Sigmoid colon (tissue), 7 donors: ENCODE data around the gene TCTN2. TPM values are rescaled to one million over a fixed set of nuclear protein-coding genes. Genes with fewer than 3 reads are reported as not detected.

Source experiments
- DNase-seq: peaks from one replicate; pipeline ENCODE4 v3.0.0-alpha.2; 2019
- H3K27ac ChIP-seq, 4 donors: fragments of 200-600 bp; sonication (generic); one replicate each; pipeline ENCODE4 v1.5.1; 2016 to 2019; ENCODE audit warnings: mild to moderate bottlenecking in 1 of 4
- H3K27me3 ChIP-seq, 3 donors: fragments of 200-600 bp; sonication (generic); one replicate each; pipeline ENCODE4 v1.5.1; 2019; ENCODE audit warnings: mild to moderate bottlenecking in 1 of 3
- H3K36me3 ChIP-seq, 4 donors: fragments of 200-600 bp; sonication (generic); one replicate each; pipeline ENCODE4 v1.5.1; 2016 to 2019
- H3K4me1 ChIP-seq, 4 donors: fragments of 200-600 bp; sonication (generic); one replicate each; pipeline ENCODE4 v1.5.1; 2017 to 2019
- H3K4me3 ChIP-seq, 4 donors: fragments of 200-600 bp; sonication (generic); one replicate each; pipeline ENCODE4 v1.5.1; 2017 to 2019; ENCODE audit warnings: mild to moderate bottlenecking in 2 of 4, moderate library complexity in 1 of 4
- H3K9me3 ChIP-seq, 4 donors: fragments of 200-600 bp in 3 of 4; sonication (generic) in 3 of 4; one replicate each; pipeline versions ENCODE4 v1.5.1 to v1.6.1; 2013 to 2019
- EP300 ChIP-seq, 4 donors: sonication (generic); formaldehyde crosslinking; IDR thresholded peaks; one replicate each; pipeline ENCODE4 v1.6.1; 2017; ENCODE audit warnings: antibody characterized with exemption in 4 of 4
- POLR2A ChIP-seq, 2 donors: fragments of 450-650 bp; IDR thresholded peaks; one replicate each; pipeline ENCODE4 v1.6.1; 2016; ENCODE audit warnings: antibody characterized with exemption in 2 of 2, mild to moderate bottlenecking in 2 of 2, moderate library complexity in 2 of 2
- POLR2AphosphoS5 ChIP-seq, 4 donors: sonication (generic); formaldehyde crosslinking; IDR thresholded peaks; one replicate each; pipeline ENCODE4 v1.6.1; 2017; ENCODE audit warnings: antibody characterized with exemption in 4 of 4
- WGBS, 2 donors: extraction: QIAGEN DNeasy Blood & Tissue Kit; methylation state at CpG; one replicate each; pipeline ENCODE4 v1.1.7; 2013; 5-methylcytosine and 5-hydroxymethylcytosine counted together
- intact Hi-C: fragments of 100-400 bp; cut with DNase I; formaldehyde crosslinking; loops from one replicate; pipeline ENCODE4 v1.15.1; 2023
- polyA plus RNA-seq, 3 donors: library from polyadenylated mRNA; stranded (reverse); fragments of 200-250 nt; gene quantifications; one replicate each; pipeline ENCODE4 v1.2.3, GENCODE V29; 2013
- total RNA-seq, 4 donors: library from RNA; depleted of rRNA; stranded (reverse); fragments of >200 nt; gene quantifications; one replicate each; pipeline ENCODE4 v1.1.0, GENCODE V29; 2016
- TF ChIP-seq, protein P1 (sequence below), 4 experiments: fragments of 450-650 bp in 3 of 4; fragments of 200-600 bp in 1 of 4; IDR thresholded peaks; one replicate each; pipeline ENCODE4 v1.5.1; 2016 to 2019; ENCODE audit warnings: antibody characterized with exemption in 4 of 4, mild to moderate bottlenecking in 3 of 4, moderate library complexity in 2 of 4
- donor health status: healthy with polysubstance abuse.
- donor health status: Bipolar disorder and iron deficiency.
- donor health status: healthy.

The TCTN2 gene
- total and polyA plus RNA-seq, 7 donors, result 0.23 to 11.6 (median 4.6) TPM

GRCh38 chr12:123671876-123672275 lies 963 bp downstream of the TCTN2 start:
- Histone ChIP-seq H3K4me1 (peaks cover 0 to 19% (median 10%) of the 10 kb centered on the region in 4 donors), H3K36me3 (peaks cover 0 to 33% (median 14%) of the 10 kb centered on the region in 4 donors), H3K27me3 (no peaks in the 10 kb centered on the region), H3K27ac (no peak overlapping the region), H3K9me3 (no peaks in the 10 kb centered on the region), H3K4me3 (peak overlapping the region; percentile 81 to 95 (median 88))
- intact Hi-C loops, result no loop called here
- 83 to 87% methylated on average over 6 of the region's 6 CpGs for WGBS, 2 donors
- DNase-seq, result no peak
- TF ChIP-seq EP300 (IDR thresholded peaks at IDR 0.05) (no peak), POLR2AphosphoS5 (IDR thresholded peaks at IDR 0.05) (no peak), POLR2A (IDR thresholded peaks at IDR 0.05) (no peak)
- TF ChIP-seq, protein P1, sequence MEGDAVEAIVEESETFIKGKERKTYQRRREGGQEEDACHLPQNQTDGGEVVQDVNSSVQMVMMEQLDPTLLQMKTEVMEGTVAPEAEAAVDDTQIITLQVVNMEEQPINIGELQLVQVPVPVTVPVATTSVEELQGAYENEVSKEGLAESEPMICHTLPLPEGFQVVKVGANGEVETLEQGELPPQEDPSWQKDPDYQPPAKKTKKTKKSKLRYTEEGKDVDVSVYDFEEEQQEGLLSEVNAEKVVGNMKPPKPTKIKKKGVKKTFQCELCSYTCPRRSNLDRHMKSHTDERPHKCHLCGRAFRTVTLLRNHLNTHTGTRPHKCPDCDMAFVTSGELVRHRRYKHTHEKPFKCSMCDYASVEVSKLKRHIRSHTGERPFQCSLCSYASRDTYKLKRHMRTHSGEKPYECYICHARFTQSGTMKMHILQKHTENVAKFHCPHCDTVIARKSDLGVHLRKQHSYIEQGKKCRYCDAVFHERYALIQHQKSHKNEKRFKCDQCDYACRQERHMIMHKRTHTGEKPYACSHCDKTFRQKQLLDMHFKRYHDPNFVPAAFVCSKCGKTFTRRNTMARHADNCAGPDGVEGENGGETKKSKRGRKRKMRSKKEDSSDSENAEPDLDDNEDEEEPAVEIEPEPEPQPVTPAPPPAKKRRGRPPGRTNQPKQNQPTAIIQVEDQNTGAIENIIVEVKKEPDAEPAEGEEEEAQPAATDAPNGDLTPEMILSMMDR (IDR thresholded peaks at IDR 0.05), result no peak

DNA sequence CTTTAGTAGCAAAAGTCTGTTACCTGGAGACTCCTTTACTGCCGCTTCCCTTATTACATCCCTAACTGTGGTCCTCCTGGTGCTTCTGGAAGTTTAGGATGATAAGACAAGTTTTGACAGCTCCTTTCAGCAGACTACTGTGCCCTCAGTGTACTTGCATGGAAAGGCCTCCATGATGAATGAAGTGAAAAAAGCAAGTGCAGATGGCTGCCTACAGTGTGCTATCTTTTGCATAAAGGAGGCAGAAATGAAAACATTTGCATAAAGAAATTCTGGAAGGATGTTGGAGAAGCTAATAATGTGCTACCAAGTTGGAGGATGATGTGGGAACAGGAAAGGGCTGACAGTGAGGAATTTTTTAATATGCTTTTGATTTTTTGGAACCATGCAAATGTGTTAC lies 4.5 kb downstream of the TCTN2 start:
- WGBS, 2 donors, result 98 to 100% methylated on average over 1 of the region's 1 CpG
- TF ChIP-seq EP300 (IDR thresholded peaks at IDR 0.05) (no peak), POLR2AphosphoS5 (IDR thresholded peaks at IDR 0.05) (no peak), POLR2A (IDR thresholded peaks at IDR 0.05) (no peak)
- TF ChIP-seq, protein P1 (IDR thresholded peaks at IDR 0.05), result no peak
- Histone ChIP-seq H3K4me1 (peaks cover 0 to 19% (median 10%) of the 10 kb centered on the region in 4 donors), H3K27me3 (no peaks in the 10 kb centered on the region), H3K9me3 (no peaks in the 10 kb centered on the region), H3K36me3 (peaks cover 0 to 59% (median 15%) of the 10 kb centered on the region in 4 donors), H3K4me3 (no peak overlapping the region), H3K27ac (no peak overlapping the region)
- no peak for DNase-seq
- intact Hi-C loops, result no loop called here

DNA sequence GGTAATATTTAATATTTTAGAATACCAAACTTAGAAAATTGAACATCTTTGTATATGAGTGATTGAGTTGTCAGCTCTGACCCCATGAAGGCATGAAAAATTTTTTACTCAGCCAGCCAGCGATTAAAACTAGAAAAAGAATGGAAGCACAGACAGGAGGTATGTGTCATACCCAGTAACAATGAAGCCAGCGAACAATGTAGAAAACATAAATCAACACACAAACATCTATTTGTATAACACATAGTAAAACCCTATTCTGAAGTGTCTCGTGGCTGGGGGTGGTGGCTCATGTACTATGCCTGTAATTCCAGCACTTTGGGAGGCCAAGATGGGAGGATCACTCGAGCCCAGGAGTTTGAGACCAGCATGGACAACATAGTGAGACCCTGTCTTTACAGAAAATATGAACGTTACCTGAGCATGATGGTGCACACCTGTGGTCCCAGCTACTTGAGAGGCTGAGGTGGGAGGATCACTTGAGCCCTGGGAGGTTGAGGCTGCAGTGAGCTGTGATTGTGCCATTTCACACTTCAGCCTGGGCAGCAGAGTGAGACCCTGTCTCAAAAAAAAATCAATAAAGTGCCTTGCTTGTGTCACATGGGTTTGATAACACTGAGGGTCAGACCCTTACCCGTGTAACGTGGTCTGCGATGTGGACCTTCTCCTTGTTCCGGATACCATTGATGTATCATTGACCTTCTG lies 5.9 kb downstream of the TCTN2 start:
- no peak for DNase-seq
- H3K9me3 ChIP-seq, result no peaks in the 10 kb centered on the region

GRCh38 chr12:123678981-123679380 lies 8.1 kb downstream of the TCTN2 start:
- H3K27ac ChIP-seq, result no peak overlapping the region
- H3K27me3 ChIP-seq, result no peaks in the 10 kb centered on the region
- H3K9me3 ChIP-seq, result no peaks in the 10 kb centered on the region
- intact Hi-C loops, result no loop called here
- DNase-seq, result no peak
- TF ChIP-seq POLR2A (IDR thresholded peaks at IDR 0.05) (no peak), POLR2AphosphoS5 (IDR thresholded peaks at IDR 0.05) (no peak), EP300 (IDR thresholded peaks at IDR 0.05) (no peak)
- TF ChIP-seq, protein P1 (IDR thresholded peaks at IDR 0.05), result no peak
- no peaks in the 10 kb centered on the region for H3K4me1 ChIP-seq
- no peak overlapping the region for H3K4me3 ChIP-seq
- H3K36me3 ChIP-seq, result peaks cover 0 to 82% (median 15%) of the 10 kb centered on the region in 4 donors
- 97 to 98% methylated on average over 10 of the region's 10 CpGs for WGBS, 2 donors

More for the DNA sequence above, 5.9 kb downstream of the TCTN2 start:
- peaks cover 0 to 72% (median 15%) of the 10 kb centered on the region in 4 donors for H3K36me3 ChIP-seq
- H3K27ac ChIP-seq, result no peak overlapping the region
- no peak overlapping the region for H3K4me3 ChIP-seq
- peaks cover 0 to 12% (median 5%) of the 10 kb centered on the region in 4 donors for H3K4me1 ChIP-seq
- H3K27me3 ChIP-seq, result no peaks in the 10 kb centered on the region
- WGBS, 2 donors, result 94 to 95% methylated on average over 9 of the region's 9 CpGs
- TF ChIP-seq, protein P1 (IDR thresholded peaks at IDR 0.05), result no peak
- no peak for TF ChIP-seq POLR2AphosphoS5 (IDR thresholded peaks at IDR 0.05)
- TF ChIP-seq POLR2A (IDR thresholded peaks at IDR 0.05), result no peak
- intact Hi-C loops, result no loop called here
